NCI-H2196 (cell line): Measurements from ENCODE around the gene SQSTM1.

ENCODE experiments used
- DNase-seq: peaks from one replicate; lab custom pipeline; 2025; ENCODE audit not compliant: unreplicated experiment; lab: John Stamatoyannopoulos, UW

Gene SQSTM1

DNA sequence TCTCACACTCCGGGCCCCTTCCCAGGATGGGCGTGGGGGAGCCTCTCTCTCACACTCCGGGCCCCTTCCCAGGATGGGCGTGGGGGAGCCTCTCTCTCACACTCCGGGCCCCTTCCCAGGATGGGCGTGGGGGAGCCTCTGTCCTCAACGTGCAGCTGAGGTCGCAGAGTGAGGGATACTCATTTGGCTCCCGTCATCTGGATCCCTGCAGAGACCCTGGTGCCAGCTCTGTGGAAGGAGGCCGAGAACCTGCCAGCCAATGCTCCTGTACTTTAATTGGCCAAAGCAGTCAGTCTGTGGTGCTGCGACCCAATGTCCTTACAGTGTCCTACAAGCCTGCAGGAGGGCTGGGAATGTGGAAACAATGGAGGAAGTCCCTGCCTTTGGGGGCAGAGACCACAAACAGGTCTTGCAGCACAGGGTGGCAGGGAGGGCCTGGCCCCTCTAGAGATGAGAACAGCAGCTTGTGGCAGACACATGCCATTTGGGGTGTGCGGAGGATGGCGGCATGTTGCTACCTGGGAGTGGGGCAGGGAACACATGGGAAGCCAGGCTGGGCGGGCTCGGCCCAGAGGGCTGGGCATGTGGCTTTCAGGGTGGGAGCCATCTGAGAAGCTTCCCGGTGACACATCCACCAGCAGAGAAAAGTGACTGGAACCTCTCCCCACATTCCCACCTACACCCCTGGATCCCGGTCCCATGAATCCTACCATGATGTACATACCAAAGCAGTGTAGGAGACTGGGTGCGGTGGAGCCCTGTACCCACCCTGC lies 51.5 kb downstream of the SQSTM1 start:
- no peak for DNase-seq

DNA sequence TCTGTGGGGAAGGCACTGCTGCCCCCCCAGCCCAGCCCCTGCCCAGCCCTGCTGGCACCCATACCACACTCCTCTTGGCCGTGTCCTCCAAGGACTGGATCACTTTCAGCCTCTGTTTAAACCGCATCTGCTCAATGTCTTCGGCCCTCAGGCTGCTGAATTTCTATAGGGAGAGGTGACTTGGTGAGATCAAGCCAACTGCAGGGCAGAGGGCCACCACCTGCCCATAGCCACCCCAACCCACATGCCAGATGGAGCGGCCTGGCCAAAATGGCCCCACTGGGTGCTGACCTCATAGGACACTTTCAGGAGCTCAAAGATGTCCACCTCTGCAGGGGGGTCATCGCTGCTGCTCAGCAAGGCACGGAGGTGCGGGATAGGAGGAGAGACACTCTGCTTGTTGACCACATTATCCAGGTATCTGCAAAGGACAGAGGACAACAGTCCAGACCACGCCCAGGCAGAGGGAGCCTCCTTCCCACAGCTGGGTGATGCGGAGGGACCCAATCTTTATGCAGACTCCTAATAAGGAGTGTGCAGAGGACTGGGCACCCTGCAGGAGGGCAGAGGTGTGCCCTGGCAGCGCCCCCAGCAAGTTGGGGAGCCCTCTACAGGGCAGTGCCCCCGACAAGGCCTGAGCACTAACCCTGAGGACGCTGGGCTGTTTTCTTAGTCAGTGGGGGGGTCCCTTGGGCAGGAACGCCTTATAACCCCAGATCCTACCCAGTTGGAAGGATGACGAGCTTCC lies 52.3 kb downstream of the SQSTM1 start:
- no peak for DNase-seq

DNA sequence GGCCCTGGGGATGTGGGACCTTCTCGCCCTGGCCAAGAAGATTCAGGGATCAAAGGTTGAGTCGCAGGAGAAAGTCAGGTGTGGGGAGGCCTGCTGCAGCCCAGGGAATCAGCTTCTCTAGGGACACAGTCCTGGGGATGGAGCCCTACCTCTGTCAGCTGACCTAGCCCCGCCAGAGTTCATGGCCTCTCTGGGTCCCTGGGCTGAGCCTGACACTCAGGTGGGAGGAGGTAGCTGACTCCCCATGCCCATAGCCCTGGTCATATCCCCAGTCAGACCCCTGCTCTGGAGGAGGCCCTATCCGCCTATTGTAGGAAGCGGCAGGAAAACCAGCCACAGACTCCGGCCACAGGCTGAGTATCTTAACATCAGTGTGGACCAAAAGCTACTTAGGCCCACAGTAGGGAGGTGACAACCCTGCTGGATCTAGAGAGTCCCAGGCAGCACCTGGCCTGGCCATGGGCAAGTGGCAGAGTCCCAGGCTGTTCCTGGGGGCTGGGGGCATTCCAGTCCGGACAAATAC lies 52.9 kb downstream of the SQSTM1 start:
- no peak for DNase-seq

DNA sequence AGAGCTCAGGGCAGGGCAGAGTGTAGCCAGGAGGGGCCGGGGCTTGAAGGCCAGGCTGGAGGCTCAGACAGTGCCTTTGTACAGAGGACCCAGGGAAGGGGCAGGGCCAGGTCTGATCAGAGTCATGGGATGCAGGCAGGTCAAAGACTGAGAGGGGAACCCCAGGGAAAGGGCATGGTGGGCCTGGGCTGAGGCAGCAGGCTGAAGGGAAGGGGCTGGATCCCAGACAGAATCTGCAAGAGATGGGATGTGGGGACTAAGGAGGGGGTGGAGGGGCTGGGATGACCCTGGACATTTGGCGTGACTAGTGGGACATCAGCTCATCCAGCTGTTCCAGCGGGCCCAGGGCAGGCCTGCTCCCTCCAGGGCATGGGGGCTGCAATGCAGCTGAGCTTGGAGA lies 53.4 kb downstream of the SQSTM1 start:
- DNase-seq: no peak

DNA sequence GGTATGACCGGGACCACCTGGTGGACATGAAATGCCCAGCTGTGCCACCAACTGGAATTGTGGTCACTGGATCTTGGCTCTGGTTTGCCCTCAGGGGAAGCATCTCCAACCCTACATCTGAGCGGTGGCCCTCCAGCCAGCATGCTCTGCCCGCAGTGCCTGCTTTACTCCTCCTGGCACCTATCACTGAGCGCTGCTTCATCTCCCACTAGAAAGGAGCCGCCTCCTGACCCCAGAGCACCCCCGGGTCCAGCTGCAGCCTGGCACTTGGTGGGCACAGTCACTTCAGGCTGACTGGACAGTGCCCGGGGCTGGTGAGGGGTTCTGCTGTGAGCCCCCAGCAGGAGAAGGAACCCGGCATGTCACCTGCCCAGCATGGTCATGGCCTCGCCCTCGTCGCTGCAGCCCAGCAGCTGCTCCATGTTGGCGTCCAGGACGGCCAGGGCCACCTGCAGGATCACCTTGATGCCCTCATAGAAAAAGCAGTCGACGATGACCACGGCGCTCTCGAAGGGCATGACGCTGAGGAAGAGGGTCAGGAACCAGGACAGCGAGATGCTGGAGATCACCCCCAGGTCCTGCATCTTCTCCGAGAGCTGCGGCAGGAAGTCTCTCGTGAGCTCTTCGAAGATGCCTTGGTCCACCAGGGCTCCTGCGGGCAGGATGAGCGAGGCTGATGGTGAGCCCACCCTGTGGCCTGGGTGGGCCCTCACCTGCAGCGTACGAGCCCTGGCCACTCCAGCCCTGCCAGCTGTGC lies 54.0 kb downstream of the SQSTM1 start:
- DNase-seq: no peak

DNA sequence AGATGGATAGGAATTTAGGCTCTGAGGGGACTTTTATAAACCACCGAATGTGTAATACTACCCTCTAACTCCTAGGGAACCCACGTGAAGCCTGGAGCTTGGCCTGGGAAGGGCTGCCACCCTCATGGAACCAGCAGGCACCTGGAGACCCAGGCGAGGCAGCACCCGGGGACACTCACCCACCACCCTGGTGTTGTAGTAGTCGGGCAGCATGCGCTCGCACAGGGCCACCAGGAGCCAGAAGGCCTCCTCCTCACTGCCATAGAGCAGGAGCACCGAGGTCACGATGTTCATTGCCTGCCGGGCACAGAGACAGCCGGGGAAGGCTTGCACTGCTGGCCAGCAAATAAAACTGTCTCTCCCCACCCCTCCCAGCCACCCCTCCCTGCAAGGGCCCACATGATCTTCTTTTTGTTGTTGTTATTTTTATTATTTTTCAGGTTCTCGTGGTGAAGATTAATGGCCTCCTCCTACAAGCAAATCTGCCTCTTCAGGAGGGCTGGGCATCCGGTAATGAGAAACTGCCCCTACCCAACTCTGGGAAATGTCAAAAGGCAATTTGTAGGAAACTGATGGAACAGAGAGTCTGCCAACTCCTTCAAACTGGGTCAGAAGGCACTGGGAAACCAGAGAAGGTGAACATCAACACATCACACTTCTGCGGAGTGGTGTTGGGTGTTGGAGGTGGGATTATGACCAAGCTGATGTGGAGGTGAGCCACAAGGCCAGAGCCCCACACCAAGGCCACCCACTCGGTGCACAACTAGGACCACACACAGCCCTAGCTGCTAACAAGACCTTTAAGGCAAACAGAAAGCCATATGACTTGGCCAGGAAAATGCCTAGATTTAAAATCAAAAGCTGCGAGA lies 55.3 kb downstream of the SQSTM1 start:
- no peak for DNase-seq

DNA sequence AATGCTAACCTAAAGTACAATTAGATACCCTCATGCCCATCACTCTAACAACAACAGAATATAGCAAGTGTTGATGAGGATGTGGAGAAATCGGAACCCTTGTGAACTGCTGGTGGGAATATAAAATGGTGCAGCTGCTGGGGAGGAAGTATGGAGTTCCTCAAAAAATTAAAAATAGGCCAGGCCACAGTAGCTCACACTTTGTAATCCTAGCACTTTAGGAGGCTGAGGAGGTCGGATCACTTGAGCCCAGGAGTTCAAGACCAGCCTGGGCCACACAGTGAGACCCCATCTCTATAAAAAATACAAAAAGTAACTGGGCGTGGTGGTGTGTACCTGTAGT lies 55.9 kb downstream of the SQSTM1 start:
- no peak for DNase-seq

DNA sequence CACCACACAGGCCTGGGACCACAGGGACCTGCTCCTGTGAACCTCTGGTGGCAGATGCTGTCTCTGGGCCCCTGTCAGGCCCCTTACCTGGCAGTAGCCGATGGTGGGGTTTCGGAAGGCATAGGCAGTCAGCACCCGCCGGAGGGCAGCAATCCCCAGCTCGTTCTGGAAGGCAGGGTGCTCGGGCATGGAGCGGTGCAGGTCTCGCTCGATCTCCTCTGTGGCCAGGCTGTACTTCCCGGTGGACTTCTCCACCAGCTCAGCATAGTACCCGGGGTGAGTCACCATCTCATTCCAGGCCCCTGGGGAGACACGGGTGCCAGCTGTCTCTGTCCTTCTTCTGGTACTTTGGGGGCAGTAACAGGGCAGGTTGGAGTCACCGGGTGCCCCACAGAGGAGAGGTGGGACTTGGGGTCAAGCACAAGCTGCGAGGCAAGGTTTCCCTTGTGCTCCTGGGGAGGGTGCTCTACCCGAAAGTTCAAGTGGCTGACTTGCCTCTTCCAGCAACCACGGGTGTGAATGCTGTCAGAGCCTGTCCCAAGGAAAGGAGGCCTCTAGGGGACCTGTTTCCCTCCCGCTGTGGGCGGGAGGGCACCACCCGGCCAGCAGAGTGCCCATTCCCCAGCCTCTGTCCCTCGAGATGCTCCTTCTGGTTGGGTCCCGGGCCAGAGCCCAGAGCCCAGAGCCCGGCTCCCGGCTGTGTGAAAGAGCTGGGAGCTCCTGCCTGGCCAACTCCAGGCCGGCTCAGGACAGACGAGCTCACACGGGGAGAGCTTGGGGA lies 57.7 kb downstream of the SQSTM1 start:
- no peak for DNase-seq

DNA sequence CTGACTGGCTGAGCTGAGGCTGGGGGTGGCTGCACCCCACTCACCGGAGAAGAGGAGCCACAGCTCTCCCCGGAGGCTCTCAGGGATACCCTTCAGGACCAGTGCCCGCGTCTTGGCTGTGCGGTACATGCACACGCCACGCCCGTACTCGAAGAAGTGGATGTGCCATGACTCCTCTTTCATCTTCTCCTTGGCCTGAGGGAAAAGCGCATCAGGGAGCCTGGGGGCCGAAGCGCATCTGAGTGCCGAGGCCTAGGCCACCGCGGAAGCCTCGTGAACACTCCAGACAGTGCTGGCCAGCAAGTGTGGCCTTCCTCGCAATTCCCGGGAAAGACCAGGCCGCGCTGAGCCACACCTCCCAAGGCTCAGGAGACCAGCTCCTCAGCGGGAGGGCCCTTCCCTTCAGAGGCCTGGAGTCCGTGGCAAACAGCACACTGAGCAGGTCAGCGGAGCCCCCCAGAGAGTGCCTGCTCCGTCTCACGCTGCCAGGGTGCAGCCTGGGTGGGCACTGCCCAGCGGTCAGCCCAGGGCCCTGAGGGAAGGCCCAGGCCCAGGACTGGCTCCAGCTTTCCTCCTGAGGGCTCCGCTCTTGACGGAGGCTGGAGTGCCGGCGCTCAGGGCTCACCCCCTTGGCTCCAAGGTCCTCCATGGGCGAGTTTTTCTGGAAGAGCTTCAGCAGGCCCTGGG lies 58.4 kb downstream of the SQSTM1 start:
- DNase-seq: no peak

DNA sequence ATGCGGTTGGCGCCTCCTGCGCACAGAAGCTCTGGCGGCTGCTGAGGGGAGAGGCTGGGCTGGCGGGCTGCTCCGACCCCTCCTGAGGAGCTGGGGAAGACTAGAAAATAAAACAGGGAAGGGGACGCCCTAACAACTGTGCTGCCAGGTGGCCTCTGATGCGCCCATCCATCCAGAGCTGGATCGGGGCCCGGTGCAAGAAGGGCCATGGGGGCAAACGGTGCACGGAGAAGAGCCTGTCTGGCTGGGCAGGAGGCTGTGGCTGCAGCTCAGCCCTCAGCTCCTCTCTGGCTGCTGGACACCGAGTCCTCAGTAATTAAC lies 58.9 kb downstream of the SQSTM1 start:
- no peak for DNase-seq

DNA sequence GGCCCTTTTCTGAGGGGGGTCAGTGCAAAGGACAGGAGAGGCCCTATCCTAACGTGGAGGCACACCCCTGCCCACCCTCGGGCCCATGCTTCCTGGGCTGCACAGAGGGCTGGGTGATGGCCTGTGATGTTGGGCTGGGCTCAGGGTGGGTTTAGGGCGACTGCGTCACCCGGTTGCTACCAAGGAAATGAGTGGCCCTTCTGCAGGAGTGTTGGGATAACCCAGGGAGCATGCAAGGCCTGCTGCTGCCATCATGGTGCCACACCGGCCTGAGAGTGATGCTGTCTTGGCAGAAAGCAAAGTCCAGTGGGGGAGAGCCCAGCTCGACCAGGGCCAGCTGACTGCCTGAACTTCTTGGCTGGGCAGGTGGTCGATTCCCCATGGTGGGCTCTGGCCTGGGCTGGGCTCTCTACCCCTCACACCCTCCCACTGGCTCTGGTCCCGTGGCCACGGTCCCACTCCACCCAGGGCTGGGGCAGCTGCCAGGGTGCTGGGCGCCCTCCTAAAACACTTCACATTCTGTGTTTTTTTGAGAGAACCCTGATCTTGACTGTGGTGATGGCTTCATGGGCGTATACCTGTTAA lies 59.5 kb downstream of the SQSTM1 start:
- DNase-seq: no peak

DNA sequence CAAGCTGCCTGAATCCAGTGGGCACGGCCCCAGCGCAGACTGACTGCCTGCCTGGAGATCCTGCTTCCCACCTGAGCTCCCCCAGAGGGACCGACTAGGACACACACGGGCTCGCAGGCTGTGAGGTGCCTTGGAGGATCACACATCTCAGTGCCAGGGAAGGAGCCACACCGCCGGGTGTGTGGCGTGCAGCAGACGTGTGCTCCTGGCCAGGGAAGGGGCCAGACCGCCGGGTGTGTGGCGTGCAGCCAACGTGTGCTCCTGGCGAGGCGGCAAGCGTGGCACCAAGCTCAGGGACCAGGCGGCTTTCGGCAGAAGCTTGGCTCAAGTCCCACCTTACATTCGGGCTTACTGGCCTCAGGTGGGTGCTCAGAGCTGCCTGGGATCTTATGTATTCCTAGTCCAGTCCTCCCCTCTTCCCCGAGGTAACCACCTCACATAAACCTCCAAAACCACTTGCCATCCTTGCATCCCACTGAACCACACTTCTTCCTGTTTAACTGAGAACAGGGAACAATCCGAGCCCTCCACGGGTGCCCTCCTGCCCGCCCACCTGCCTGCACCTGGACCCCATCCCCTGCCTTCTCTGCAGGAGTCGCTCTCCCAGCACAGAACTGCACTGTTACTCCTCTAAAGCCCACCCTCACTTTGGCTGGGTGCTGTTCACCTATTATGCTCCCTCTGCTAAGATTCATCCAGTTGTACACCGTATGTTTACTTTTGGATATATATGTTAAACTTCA lies 60.3 kb downstream of the SQSTM1 start:
- no peak for DNase-seq

DNA sequence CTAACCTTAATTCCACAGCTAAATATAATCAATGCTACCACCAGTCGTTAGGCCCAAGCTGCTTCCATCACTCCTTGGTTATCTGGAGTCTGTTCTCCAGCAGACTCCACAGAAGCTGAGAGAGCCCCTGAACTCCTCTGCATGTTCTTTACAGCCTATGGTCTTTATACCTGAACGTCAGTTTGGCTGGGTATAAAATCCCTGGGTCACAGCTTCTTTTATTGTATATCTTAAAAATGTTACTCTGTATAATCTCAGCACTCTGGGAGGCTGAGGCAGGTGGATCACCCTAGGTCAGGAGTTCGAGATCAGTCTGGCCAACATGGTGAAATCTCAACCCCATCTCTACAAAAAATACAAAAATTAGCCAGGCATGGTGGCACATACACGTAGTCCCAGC lies 61.6 kb downstream of the SQSTM1 start:
- no peak for DNase-seq

DNA sequence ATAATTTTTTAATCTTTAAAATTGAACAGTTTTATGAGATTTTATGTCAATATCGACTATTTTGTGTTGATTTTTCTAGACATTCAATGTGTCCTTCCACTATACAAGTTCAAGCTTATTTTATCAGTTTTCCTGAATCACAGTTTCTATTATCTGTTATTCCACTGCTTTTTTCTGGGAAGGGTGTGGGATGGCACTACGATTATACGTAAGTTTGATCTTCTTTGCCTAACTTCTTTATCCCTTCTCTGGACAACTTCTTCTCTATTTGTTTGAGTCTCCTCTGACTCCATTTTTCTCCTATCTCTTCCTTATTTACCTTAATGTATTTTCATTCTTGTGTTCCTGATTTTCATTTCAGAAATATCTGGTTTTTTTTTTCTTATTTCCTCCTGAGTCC lies 62.5 kb downstream of the SQSTM1 start:
- no peak for DNase-seq

DNA sequence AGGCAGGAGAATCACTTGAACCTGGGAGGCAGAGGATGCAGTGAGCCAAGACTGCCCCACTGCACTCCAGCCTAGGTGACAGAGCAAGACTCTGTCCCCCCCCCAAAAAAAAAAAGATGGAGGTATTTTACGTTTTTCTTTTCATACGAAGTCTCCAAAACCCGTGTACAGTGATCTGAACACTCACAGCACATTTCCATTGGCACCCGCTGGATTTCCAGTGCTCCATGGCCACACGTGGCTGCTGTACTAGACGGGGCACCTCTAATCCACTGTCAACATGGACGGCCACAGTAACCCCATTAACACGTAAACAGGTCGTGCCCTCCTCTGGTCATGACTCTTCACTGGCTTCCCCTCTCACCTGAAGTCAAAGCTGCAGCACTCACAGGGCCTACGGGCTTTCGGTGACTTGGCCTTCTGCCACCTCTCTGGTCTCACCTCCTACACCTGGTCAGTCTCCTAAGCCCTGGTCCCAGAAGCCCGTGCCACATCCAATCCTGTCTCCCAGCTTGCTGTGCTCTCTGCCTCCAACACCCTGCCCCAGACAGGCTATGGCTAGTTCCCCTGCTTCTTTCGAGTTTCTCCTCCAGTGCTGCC lies 64.9 kb downstream of the SQSTM1 start:
- DNase-seq: no peak

DNA sequence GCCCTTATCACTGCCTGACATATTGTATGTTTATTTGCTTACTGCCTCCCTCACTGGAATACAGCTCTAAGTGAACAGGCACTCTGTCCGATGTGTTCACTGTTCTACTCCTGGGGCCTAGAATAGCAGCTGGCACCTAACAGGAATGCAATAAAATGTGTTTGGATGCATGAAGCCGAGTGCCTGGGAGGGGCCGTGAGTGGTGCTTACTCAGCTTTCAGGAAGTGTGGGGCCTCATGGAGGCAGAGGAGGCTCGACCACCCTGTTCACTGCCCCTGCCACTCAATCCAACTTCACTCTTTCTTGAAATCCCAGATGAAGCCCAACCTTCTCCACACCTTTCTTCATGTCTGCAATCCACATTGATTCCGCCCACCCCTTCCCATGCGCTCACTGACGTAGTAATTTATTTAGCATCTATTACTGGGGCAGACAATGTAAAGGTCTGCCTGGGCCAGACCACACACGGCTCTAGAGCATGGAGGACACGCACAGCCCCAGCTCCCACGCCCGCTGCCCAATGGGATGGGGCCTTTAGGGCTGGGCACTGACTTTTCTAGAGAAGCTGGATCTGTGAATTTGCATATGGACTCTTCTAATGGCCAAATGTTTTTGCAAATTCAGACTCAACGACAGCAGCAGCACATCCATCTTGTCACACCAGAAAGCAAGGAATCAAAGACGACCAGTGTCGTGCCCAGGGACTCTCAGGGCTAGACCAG lies 65.6 kb downstream of the SQSTM1 start:
- DNase-seq: no peak

DNA sequence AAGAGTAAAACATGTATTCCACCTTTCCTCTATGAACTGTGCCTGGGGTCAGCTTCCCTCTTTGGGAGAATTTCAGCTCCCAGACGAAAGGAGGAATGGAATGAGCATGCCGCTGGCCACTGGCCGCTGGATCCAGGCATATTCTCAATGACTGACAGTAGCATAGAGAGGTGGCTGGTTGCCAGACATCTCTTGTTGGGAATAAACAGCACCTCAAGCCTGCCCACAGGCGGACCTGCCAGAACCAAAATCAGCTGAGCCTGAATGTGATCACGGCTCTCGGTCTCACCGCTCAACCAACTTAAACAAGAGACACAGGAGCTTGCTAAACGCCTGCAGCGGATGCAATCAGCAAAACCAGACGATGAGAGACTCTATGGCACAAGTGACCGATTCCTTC lies 66.4 kb downstream of the SQSTM1 start:
- no peak for DNase-seq
